GM19099 (cell line): ENCODE results near the gene SLC41A2.

ENCODE experiments used
- POLR2A ChIP-seq: IDR thresholded peaks from 3 replicates; pipeline ENCODE4 v1.6.1; 2011; ENCODE audit warnings: low read depth; ENCODE audit not compliant: insufficient read length; ENCODE audit errors: extremely low read depth

Gene SLC41A2

DNA sequence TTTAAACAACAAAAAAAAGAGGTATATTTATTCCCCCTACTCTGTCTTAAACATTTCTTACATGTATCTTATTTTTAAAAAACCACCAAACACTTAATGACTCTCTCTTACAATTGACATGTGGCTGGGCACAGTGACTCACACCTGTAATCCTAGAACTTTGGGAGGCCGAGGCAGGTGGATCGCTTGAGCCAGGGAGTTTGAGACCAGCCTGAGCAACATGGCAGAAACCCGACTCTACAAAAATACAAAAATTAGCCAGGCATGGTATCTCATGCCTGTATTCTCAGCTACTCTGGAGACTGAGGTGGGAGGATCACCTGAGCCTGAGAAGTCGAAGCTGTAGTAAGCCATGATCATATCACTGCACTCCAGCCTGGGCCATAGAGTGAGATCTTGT, 16.0 kb downstream of the SLC41A2 start:
- TF ChIP-seq POLR2A, result no peak

GRCh38 chr12:104941454-104941853, 16.6 kb downstream of the SLC41A2 start:
- TF ChIP-seq POLR2A, result no peak

GRCh38 chr12:104939089-104939488, 19.0 kb downstream of the SLC41A2 start:
- TF ChIP-seq POLR2A, result no peak

GRCh38 chr12:104938371-104938770, 19.7 kb downstream of the SLC41A2 start:
- TF ChIP-seq POLR2A, result no peak

DNA sequence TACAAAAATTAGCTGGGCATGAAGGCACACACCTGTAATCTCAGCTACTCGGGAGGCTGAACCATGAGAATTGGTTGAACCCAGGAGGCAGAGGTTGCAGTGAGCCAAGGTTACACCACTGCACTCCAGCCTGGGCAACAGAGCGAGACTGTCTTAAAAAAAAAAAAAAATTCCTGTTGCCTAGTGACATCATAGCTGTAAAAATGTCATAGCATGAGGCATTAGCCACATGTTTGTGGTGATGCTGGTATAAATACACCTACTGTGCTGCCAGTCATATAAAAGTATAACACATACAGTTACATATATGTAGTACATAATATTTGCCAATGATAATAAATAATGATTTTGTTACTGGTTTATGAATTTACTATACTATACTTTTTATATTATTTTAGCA, 22.2 kb downstream of the SLC41A2 start:
- no peak for TF ChIP-seq POLR2A

DNA sequence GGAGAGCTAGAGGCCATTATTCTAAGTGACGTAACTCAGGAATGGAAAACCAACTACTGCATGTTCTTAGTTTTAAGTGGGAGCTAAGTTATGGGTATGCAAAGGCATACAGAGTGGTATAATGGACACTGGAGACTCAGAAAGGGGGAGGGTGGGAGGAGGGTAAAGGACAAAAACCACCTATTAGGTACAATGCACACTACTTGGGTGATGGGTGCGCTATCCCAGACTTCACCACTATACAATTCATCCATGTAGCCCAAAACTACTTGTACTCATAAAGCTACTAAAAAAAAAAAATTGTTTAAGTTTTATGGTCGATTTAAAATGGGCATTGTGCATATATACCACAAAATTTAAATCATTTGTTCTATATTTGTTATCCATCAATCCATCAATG, 24.3 kb downstream of the SLC41A2 start:
- no peak for TF ChIP-seq POLR2A

GRCh38 chr12:104933128-104933527, 25.0 kb downstream of the SLC41A2 start:
- TF ChIP-seq POLR2A, result no peak

- TF ChIP-seq POLR2A, result no peak
These were observed 27.4 kb downstream of the SLC41A2 start for GRCh38 chr12:104930388-104931326.

DNA sequence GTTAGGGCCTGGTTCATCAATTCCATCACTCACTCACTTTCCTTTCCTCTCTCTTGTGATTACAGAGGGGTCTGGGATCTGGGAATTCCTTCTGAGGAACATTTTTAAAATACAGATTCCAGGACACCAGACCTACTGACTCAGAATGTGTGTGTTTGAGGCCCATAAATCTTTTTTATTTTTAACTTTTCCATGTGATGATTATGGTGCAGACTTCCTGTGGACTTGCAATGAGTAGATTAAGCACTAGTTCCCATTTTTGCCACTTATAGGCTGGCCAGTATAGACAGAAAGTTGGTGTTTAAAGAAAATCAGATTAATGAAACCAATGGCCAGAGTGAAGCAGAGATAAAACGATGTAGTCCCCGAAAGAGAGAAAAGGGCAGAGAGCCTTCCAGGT, 28.1 kb downstream of the SLC41A2 start:
- no peak for TF ChIP-seq POLR2A

DNA sequence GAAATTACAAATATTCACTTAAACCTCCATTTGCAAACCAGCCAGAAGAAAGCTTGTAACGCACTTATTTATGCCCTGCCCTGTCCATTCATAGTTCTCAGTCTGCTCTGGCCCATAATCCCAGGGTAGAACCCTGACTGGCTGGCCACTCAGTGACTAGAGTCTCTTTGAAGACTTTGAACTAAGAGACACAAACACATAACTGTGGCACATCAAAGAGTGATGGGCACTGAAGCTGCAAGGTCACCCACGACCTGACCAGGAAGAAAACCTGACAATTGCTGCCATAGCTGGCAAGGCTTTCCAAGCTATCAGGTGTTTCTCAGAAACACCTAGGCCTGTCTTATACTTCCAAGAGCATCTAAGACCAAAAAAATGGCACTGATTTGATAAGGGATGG, 28.7 kb downstream of the SLC41A2 start:
- TF ChIP-seq POLR2A, result no peak

- TF ChIP-seq POLR2A, result no peak
These were observed 29.9 kb downstream of the SLC41A2 start for GRCh38 chr12:104928036-104928745.

DNA sequence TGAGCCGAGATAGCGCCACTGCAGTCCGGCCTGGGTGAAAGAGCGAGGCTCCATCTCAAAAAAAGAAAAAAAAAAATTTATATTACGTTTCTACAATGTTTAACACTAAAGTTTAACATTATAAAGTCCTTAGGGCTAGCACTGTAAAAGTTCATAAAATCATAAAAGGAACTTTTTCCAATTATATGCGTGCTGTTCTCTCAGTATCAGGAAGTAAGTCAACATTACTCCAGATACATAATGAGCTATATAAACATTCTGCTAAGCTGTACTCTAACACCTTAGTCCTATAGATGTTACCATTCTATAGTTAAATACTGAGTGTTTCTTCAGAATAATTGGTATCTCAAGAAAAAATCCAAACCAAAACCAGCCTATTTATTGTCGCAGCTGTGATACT, 32.6 kb downstream of the SLC41A2 start:
- no peak for TF ChIP-seq POLR2A

- TF ChIP-seq POLR2A, result no peak
These were observed 36.8 kb downstream of the SLC41A2 start for GRCh38 chr12:104921340-104921739.

DNA sequence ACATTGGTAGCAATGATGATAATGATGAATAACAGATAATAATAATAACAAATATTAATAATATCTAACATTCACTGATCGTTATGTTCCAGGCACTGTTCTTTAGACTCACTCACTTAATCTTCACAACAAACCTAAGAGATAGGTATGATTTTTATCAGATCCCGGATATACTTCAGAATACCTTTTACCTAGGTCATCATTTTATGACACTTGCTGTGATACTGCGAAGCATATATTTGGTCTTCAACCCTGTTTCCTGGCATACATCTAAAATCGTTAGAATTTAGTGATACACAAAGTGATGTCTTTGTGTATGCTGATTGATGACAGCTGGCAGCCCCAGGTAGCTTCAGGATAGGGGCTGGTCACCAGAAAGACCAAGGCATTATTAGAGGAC, 46.1 kb downstream of the SLC41A2 start:
- no peak for TF ChIP-seq POLR2A

DNA sequence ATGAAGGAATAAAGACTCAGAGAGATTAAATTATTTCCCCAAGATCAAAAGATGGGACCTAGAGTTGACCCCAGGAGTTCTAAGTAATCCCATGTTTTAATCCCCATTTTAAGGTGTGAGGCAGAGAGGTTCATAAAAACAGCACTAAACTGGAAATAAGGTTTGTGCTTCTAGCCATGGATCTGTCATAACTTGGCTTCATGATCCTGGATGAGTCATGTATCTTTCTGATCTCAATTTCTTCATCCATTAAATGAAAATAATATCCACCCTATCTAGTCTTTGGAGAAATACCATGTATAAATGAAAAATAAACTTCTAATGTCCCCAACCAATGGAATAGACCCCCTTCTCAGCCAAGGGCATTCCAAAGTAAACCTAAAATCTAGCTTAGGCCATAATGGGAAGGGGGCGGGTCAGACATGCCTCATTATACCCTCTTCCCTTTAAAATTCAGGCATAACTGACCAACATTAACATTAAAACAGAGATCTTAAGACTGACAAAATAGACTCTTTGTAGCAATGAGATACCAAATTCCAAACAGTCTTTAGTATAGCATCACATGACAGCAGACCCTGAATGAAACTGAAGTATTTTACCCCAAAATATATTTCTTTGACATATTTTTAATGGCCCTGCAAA, 47.8 kb downstream of the SLC41A2 start:
- no peak for TF ChIP-seq POLR2A

GRCh38 chr12:104909761-104910160, 48.3 kb downstream of the SLC41A2 start:
- TF ChIP-seq POLR2A, result no peak
